HG03039 (cell line): ENCODE measurements around the gene CDC14B.

Experiments
- ATAC-seq: cut with Tn5 transposase; IDR thresholded peaks from one replicate; pipeline ENCODE4 v1.9.1; 2021; ENCODE audit warnings: mild to moderate bottlenecking, moderate library complexity; ENCODE audit not compliant: unreplicated experiment

The CDC14B gene

DNA sequence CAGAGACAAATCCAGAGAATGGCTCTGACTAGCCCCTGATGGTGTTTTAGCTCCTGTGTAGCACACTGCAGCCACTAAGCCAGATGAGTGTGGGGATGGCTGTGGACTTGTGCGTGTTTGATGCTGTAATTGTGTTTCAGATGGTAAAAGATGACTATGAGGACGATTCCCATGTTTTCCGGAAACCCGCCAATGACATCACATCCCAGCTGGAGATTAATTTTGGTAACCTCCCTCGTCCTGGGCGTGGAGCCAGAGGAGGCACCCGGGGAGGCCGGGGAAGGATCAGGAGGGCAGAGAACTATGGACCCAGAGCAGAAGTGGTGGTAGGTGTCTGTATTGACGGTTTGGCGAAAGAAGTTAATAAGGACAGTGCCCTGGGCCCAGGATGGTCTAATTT, 131.7 kb downstream of the CDC14B start:
- ATAC-seq, result no peak

DNA sequence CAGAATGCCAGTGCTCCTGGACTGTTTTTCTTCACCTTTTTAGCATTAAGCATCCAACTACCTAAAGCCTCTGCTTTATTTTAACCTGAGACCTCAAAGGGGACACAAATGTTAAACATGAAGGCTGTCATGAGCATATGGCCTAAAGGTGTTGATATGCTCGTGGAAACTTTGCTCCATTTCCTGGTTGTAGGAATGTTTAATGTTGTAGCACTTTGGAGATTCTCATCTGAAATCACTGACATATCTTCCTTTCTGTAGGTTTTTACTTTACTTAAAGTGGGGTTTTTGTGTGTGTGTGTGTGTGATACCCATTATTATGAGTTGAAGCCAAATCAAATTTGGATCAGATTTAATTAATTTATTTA, 132.6 kb downstream of the CDC14B start:
- ATAC-seq, result no peak

DNA sequence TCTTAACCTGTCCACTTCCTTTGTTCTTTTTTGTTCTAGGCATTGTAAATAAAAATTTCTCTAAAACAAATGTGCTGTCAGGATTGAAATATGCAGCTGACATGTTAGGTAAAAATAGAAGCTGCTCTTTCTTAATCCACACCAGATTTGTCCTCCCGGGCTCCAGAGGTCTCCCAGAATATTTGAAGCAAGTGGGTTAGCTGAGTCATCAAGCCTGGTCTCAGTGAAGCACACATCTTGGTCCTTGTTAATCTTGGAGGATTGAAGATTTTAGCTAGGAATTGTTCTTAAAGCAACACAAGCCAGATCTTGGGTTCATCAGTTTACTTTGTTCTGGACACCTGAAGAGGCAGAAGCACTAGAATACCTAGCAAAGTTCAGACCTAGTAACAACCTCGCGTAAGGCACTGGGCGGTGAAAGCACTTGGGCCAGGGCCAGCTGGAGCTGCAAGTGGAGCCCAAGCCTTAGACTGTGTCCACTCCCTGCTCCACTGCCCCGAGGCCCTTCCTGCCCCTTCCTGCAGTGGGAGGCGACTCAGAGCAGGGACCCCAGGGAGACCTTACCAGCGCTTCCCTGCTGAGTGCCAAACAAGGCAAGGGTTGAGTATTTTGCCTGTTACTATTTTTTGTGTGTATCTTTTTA, 133.1 kb downstream of the CDC14B start:
- no peak for ATAC-seq

DNA sequence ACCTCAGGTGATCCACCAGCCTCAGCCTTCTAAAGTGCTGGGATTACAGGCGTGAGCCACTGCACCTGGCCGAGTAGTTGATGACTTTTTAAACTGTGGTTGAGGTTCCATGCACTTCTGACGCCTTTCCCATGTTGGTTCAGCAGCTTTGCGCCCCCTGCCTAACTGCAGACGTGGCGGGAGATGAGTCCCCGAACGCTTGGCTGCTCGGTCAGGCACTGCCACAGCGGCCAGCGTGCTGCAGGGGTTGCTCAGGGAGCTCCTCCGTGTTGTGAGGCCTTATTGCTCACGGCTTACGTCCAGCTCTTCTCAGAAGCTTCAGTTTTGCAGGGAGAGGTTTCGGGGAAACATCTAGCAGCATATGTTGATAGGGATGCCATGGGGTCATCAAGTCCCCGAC, 134.4 kb downstream of the CDC14B start:
- ATAC-seq, result no peak

DNA sequence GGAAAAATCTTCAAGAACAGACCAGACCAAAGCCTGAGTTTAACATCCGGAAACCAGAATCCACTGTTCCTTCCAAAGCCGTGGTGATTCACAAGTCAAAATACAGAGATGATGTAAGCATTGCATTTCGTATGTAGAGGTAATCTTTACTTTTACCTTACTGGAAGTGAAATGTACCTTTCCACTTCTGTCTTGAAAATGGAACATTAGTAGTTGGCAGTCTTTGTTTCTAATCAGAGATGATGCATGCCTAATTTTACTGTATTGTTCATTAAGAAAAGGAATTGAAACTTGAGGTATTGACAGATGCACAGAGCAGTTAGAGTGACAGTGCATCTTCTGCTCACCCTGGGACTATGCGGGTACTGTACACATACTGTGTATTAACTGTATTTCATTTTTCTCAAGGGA, 135.1 kb downstream of the CDC14B start:
- peak; percentile 81 for ATAC-seq

DNA sequence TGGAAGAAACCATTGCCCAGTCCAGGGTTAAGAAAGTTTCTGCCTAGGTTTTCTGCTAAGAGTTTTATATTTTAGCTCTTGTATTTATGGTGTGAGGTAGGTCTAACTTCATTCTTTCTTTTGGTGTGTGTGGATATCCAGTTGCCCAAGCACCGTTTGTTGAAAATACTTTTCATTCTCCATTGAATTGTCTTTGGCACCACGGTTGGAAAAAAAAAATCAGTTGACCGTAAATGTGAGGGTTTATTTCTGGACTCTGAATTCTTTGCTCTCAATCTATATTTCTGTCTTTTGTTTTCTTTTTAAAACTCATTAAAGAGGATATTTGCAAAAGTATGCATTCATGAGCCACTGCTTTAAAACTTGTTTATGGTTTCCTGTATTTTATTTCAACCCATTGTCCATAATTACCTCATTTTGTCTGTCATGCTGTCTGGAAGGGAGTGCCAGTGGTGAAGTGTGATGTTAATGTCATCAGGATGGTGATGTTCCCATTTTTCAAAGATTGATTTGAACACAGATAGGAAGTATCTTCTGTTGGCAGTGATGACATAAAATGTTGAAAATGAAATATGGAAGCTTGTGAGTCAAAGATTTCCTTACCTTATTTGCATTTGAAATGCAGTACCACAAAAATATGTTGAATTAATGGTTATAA, 135.8 kb downstream of the CDC14B start:
- ATAC-seq, result no peak

DNA sequence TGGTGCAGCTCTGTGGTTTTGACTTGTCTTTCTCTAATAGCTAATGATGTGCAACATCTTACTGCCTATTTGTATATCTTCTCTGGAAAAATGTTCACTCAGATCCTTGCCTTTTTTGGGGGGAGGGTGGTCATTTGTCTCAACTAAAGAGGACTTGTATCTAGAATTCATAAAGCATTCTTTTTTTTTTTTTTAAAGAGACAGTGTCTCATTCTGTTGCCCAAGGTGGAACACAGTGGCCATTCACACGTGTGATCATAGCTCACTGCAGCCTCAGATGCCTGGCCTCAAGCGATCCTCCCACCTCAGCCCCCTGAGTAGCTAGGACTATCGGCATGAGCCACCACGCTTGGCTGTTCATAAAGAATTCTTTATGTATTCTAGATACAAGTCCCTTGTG, 136.4 kb downstream of the CDC14B start:
- no peak for ATAC-seq

DNA sequence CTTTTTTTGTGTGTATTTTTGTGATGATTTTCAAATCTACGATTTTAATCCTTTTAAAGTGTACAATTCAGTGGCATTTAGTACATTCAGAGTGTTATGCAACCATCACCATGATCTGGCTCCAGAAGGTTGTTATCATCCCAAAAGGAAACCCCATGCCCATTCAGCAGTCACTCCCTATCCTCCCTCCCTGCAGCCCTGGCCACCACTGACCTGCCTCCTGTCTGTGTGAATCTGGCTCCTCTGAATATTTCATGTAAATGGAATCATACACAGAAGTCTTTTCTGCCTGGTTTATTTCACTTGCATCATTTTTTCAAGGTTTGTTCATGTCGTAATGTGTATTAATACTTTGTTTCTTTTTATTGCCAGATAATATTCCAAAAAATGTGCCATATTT, 137.2 kb downstream of the CDC14B start:
- no peak for ATAC-seq

DNA sequence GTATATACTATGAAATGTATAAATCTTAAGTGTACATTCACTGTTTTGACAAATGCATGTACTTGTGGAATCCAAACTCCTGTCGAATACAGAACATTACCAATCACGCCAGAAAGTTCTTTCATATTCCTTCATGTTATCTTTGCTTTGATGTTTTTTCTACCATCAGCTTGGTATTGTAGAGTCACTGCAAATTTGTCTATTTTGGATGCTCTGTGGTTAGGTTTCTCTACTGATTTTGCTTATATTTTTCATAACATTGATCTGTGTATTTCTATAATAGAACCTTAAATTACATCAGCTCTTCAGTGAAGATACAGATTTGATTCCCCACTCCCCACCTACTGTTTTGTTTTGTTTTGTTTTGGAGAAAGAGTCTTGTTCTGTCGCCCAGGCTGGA, 138.9 kb downstream of the CDC14B start:
- ATAC-seq, result no peak

DNA sequence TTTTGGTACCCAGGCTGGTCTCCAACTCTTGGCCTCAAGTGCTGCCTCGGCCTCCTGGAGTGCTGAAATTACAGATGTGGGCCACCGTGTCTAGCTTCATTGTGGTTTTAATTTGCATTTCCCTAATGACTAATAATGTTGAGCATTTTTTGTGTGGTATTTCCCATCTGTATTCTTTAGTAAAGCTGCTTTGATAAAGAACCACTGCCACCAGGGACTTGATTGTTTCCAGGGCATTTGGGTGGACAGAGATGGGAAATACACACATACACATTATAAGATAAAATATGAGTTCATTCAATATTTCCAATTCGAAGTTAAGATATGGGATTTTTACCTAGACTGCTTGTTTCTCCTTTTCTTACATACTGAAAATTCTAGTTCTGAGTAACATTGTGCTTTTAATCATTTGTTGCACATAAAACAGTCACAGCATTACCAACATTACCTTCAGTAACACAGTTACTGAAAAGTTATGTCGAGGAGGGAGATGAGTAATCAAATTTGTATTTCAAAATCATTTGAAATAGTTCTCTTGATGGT, 140.7 kb downstream of the CDC14B start:
- ATAC-seq, result peak; percentile 82

DNA sequence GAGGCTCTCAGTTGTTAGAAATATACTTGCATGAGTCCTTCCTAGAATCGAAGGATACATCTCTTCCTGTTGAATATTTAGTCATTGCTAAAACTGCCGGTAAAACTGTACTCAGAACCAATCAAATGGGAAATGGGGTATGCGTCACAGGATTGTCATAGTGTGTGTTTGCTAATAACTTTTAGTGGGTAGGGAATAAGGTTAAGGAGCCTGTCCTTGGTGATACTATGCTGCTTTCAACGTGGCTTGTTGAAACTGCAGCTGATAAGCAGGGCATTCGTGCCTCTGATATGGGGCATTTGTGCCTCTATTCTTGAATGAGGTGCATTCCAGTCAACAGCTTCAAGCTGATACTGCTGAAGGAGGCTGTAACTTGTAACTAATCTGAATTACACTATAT, 143.1 kb downstream of the CDC14B start:
- ATAC-seq, result no peak

DNA sequence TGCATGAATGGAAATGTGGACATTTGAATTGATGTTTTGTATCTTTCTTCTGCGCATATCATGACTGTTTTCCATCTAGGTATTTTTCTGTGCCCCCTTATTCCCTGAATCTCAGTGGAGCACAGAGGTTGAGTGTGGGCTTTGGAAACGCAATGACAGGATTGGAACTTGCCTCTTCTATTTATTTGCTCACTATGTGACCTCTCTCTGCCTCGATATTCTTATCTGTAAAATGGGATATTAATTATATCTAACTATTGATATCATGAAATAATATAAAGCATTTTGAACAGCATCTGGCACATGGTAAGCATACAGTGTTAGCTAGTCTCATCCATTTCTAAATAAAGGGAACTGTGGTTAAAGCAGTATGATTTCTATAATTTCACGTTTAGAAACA, 143.6 kb downstream of the CDC14B start:
- no peak for ATAC-seq

DNA sequence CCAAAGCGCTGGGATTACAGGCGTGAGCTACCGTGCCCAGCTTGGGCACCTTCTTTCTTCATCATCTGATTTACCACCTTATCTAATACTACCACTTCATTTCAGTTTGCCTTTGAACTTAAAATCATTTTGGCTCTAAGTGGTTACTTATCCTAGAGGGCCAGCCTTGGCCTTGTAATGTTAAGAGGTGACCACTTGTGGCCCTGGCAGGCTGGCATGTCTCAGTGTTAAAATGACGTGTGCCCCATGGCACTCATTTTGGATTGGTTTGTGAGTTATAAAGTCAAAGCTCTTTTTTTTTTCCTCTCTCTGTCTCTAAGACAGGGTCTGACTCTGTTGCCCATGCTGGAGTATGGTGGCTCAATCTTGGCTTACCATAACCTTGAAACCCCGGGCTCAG, 151.9 kb downstream of the CDC14B start:
- no peak for ATAC-seq

DNA sequence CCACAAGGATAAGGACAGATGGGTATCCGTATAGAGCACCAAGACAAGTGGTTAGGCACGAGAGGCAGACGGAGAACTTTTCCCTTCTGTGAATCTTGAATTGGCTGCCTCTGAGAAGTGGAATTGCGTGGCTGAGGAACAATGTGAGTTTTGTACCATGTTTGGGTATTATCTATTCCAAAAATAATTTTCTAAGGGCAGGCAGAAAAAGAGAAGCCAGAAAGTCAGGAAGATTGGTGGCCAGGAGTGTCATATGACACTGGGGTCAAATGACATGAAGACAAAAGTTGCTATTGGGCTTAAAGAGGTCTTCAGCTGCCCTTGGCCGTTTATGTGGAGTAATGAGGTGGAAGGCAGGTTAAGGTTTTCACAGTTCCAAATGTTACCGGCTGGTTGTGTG, 155.2 kb downstream of the CDC14B start:
- no peak for ATAC-seq

DNA sequence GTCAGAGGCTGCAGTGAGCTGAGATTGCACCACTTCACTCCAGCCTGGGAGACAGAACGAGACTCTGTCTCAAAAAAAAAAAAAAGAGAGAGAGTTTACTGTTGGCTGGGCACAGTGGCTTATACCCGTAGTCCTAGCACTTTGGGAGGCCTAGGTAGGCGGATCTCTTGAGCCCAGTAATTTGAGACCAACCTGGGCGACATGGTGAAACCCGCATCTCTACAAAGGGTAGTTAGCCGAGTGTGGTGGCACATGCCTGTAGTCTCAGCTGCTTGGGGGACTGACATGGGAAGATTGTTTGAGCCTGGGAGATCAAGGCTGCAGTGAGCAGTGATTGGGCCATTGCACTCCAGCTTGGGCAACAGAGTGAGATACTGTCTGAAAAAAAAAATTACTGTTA, 157.1 kb downstream of the CDC14B start:
- ATAC-seq, result no peak

DNA sequence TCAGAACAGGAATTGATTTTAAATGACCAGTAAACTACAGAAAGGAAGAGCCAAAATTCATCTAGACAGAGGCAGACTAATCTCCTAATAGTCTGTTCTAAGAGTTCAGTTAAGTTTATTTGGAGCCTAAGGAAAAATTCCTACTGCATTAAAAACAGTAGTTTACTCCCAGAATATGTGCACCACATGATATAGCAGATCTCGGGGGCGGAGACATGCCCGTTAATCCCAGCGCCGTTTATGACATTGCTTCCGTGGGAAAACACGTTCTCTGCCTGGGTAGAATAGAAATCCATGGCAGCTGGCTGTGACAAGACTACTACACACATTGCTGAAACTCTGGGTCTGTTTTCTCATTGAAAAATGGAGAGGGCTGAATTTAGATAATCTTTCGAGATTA, 158.3 kb downstream of the CDC14B start:
- no peak for ATAC-seq

DNA sequence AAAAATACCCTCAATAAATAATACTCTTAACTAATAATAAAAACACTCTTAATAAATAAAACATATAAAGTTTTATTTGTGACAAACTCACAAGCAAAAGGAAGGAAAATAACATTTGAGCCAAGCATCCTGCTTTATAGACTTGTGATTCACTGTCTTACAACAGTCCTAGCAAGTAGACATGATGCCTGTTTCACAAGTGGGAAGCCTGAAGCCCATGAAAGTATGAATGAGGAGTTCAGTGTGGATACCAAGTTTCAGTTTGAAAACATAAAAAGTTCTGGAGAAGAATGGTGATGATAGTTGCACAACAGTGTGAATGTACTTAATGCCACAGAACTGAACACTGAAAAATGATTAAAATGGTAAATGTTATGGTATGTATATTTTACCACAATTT, 158.8 kb downstream of the CDC14B start:
- ATAC-seq, result no peak

DNA sequence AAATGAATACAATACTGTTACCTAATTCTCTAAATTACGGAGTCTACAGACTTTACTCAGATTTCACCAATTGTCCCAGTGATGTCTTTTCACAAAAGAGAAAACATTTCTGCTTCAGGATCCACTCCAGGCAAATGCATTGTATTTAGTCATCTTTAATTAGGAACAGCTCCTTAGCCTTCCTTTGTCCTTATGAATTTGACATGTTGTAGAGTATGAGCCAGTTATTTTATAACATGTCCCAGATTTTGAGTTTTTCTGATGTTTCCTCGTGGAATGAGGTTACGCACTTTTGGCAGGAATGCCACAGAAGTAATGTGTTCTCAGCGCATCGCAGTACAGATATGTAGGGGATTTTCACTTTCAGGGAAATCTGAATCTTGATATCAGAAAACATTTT, 159.2 kb downstream of the CDC14B start:
- no peak for ATAC-seq

DNA sequence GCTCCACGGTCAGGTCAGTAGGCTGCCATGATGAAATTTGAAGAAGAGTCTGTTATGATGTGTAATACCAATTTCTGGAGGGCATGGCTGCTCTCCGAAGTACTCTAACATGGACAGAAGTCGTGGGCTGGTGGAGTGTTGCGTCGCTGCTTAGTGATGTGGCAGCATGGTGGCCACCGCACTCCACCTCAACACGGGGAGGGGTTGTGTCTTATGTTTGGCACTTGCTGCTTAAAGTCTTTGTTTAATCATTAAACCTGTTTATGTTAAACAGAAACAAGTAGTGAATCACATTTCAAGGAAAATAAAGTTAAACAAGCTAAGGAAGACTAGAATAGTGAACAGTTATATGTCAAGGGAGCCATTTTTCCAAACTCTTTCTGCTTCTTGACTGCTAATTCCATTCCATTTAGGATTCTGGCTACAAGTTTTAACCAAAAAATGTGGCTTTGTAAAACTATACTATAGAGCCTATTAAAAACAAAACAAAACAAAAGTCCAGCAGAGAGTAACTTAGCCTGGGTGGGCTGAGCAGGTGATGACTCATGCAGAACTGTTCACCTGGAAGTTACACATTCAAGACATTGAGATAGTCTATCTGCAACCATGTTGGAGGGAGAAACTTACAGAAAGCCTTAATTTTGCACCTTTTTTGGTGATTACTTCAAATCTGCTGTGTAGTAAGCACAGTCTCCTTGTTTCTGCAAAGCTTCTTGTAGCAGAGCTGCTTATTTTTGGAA, 160.2 kb downstream of the CDC14B start:
- no peak for ATAC-seq

DNA sequence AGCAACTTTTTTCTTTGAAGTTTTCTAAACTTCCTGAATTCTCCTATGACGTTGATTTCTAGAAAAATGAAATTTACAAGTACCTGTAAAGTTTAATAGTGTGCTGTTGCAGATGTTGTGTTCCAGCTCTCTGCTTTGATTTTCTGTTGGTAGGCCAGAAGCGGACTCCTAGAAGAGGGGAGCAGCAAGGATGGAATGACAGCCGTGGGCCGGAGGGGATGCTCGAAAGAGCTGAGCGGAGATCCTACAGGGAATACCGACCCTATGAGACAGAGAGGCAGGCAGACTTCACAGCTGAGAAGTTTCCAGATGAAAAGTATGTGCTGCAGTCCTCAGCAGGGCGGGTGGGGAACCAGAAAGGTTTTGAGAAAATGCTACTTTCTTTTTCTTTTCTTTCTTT, 161.4 kb downstream of the CDC14B start:
- no peak for ATAC-seq

DNA sequence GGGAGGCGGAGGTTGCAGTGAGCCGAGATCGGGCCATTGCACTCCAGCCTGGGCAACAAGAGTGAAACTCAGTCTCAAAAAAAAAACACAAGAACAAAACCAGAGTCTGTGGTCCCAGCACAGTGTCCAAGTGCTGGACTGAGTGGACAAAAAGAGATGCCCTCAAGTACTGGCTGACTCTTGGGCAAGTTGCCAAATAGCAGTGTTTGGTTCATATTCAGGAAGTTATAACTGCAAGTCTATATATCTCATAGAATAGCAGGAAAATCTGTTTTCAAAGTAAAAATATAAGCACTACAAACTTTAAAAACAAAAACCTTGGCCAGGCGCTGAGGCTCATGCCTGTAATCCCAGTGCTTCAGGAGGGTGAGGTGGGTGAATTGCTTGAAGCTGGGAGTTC, 162.4 kb downstream of the CDC14B start:
- no peak for ATAC-seq

DNA sequence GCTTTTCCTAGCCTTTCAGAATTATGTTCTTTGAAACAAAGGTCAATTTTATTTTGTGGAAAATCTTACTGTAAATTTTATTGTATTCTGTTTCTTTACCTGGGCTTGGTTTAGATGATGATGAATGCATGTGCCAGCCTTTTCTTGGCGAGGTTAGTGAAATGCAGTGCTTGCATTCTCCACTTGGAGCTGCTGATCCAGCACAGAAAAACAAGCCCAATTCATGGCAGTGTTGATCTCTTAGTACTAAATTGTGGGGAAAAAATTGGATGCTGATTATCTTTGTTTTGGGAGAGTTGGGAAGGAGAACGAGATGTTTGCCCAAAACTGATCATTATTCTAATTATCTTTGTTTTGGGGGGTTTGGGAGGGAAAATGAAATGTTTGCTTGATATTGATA, 166.0 kb downstream of the CDC14B start:
- ATAC-seq, result no peak
